HG03432 (cell line): ENCODE measurements around the gene PEPD.

Source experiments
- ATAC-seq: cut with Tn5 transposase; IDR thresholded peaks from one replicate; pipeline ENCODE4 v1.9.1; 2021; ENCODE audit warnings: mild to moderate bottlenecking, moderate library complexity; ENCODE audit not compliant: unreplicated experiment

PEPD gene

GRCh38 chr19:33339016-33339984 lies 182.3 kb downstream of the PEPD start:
- no peak for ATAC-seq
